ENCODE results near the gene HERC2.
"Not testable (repeated sequence)": the region's sequence is repeated elsewhere in the genome, so short reads cannot be mapped to it uniquely, and the experiment has no call there.

Gene HERC2

DNA sequence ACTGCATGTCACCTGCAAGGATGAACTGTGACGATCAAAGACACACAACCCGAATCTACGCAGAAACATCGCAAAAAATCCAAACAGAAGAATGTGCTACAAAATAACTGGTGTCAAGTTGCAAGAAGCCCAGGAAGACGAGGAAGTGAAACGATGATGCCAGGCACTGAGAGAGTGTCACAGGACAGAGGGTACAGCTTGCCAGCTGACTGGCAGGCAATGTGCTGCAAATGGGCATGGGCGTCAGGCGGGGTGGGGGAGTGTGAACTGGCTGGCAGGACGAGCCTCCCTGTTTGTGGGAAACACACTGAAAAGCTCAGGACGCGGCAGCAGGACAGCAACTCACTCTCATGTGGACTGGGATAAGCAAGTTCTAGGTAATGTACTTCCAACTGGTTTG lies 193.9 kb downstream of the HERC2 start:
- no peak for DNase-seq

DNA sequence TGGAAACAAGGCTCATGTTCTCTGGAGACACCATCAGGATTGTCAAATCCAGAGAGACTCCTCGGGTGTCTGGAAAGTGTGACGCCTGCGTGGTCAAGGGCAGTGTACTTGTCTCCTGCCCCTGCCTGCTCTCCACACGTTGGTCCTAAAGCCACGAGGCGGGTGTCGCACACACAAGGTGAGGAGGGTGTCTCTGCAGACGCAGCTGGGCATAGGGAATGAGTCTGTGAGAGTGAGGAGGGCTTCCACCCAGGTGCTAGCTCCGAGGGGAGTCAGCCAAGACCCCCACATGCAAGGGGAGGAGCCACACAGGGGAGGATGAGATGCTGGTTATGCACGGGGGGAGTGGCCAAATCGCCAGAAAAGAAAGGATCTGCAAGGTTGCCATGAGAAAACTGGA lies 194.9 kb downstream of the HERC2 start:
- no peak for DNase-seq

DNA sequence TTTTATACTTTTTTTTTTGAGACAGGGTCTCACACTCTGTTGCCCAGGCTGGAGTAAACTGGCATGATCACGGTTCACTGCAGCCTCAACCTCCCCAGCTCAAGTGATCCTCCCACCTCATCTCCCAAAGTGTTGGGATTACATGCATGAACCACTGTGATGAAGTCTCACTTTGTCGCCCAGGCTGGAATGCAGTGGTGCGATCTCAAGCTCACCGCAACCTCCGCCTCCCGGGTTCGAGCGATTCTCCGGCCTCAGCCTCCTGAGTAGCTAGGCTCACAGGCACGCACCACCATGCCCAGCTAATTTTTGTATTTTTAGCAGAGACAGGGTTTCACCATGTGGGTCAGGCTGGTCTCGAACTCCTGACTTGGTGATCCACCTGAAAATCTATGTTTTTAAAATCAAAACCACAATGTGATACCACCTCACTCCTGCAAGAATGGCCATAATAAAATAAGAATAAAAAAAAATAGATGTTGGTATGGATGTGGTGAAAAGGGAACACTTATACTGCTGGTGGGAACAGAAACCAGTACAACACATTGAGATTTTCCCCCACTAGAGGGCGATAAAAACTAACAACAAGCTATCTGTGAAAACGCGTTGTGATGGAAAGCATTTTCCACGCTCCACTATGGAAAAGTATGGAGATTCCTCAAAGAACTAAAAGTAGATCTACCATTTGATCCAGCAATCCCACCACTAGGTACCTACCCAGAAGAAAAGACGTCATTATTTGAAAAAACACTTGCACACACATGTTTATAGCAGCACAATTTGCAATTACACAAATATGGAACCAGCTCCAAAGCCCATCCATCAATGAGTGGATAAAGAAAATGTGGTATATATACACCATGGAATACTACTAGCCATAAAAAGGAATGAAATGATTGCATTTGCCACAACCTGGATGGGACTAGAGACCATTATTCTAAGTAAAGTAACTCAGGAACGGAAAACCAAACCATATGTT lies 196.0 kb downstream of the HERC2 start:
- DNase-seq: no peak

DNA sequence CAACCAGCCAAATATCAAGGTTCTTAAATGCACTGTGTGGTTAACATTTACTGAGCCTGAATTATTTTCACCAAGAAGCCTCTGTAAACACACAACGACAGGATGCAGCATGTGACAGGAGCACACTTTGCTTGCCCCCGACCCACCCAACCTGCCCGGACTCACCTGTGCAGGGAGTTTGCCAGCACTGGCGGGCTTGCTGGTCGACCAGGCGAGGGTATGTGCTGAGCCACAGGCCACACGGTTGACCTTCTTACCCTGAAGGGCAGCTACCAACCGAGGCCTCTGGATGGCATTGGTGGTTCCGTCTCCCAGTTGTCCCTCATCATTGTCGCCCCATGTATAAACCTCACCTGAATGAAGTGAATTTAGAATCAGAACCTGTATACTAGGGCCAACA lies 197.1 kb downstream of the HERC2 start:
- DNase-seq: no peak

DNA sequence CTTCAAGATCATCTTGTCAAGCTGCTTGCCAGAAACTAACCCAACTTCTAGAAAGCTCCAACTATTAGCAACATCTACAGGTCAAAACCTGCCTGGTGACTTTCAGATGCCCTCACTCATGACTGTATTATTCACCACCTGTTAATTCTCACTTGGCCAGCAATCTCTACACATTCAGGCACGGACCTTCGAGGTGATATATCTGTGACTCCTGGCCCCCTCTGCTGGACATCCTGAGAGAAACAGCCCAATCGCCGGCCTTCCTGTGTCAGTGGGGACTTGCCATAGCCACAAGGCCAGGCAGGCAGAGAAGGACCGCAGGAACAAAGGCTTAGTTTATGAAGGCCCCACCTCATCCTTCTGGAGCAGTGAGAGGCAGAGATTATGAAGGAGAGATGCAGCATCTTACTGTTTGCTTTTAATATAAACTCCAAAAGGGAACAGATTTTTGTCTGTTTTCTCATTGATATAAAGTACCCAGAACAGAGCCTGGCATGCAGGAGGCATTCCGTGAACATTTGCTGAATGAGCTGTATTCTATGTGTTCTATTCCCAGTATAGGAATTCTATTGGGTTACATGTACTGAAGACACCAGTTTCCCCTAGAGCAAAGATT lies 198.5 kb downstream of the HERC2 start:
- DNase-seq: peak in 1 of 4 experiments; percentile 3

DNA sequence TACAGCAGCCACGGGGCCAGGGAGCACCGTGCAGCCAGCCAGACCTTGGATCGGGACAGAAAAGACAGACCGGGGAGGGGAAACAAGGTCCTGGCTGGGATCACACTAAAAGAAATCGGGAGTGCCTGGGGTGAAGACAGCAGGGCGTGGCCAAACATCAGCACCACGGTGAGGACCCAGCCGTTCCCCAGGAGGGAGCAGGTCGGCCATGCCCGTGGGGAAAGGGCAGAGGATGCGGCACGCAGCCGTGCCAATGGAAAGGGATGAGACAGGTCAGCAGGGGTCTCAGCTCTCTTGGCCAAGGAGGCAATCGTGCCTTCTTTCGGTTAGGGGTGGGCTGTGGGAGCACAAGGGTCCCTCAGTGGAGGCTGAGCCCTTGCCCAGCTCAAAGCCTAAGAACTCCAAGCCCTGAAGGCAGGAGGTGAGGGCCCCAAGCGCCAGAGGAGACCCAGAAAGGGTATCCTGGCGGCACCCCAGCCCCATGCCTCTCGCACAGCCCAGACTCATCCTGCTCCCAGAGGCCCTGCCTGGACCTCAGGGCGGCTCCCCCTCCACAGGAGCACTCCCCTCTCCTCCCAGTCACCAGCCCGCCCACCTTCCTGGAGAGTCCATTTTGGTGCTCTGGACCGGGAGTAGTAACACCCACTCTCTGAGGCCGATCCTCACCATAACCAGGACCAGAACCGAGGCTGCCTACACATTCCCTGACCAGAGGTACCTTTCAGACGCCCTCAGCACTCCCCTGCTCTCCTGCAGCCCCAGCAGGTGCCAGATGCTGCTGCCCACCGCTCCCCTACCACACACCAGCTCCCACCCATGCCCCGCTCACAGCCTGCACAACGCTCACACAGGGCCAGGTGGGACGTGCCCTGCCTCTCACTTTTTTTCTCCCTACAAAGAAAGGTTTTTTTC lies 199.7 kb downstream of the HERC2 start:
- no peak for DNase-seq

DNA sequence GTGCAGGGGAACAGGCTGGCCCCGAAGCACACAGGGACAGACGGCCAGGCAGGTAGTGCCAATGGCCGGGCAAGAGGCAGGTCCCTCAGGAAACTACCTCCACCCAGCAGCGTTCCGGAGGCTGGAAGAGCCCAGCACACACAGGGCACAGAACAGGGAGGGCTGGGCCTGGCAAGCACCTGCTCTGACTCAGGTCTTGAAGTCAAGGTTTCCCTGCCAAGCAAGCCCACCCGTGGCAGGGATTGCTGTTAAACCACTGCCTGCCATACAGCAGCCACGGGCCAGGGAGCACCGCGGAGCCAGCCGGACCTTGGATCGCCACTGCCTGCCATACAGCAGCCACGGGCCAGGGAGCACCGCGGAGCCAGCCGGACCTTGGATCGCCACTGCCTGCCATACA lies 200.4 kb downstream of the HERC2 start:
- DNase-seq: not testable (repeated sequence)

DNA sequence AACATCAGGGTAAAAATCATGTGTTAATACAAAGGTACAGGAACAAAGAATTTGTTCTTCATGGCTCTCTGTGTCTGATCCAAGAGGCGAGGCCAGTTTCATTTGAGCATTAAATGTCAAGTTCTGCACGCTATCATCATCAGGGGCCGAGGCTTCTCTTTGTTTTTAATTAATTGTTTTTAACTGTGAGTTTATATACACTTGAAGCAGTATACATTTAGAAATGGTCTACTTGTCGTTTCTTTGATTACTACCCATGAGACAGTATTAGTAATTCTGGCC lies 201.7 kb downstream of the HERC2 start:
- DNase-seq: no peak

DNA sequence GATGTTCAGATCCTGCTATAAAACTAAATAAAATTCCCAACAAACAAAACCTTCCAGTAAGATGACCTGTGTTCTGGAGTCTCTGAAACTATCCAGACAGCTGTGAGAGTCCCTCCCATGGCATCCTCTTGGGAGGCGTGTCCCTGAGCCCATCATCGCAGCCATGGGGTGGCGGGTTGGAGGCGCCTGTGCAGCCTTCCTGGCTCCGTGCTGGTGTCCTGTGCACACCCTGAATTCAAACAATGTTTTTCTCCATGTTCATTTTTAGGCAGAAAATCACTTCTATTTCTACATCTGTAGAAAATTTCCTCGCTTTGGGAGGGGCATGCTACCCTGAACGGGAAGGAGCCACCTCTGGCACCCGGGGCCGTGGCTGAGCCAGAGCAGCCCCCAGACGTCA lies 203.4 kb downstream of the HERC2 start:
- DNase-seq: no peak

DNA sequence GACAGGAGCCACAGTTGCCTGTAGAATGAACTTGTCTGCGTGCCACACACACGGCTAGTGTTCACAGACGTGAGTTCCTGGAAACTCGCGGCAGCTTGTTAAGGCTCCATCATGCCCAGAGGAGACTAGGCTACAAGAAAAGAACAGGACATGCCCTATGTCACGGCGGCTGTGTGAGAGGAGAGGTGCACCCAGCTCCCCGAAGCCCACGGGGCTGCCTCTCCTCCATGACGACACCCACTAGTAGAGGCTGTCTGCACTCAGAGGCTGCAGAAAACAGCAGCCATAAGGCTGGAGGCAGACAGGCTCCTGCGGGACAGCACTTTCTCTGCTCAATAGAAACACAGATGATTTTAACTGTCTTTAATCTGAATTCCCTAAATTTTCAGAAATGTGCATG lies 203.9 kb downstream of the HERC2 start:
- DNase-seq: no peak

DNA sequence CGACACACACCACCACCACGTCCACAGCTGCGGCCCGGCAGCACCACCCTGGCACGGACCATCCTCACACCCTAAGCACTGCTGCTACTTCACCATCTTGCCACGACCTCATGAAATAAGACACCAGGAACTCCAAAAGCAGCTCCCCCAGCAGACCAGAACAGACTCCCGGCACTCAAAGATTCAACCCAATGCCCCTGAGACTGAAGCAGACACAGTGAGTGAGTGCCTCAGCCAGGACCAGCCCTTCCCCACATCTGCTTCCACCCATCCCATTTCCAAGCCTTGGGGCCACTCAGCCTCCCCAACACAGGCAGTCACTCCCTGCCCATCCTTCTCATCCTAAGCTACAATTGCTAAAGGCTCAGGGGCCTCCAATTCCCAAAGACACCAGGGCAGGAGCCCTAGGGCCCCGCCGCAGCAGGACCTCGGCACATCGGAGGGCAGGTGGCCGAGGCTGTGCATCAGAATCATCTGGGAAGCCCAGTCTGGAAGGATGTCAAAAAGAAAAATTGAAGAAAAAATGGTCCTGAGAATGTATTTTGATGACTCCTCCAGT lies 204.5 kb downstream of the HERC2 start:
- no peak for DNase-seq

DNA sequence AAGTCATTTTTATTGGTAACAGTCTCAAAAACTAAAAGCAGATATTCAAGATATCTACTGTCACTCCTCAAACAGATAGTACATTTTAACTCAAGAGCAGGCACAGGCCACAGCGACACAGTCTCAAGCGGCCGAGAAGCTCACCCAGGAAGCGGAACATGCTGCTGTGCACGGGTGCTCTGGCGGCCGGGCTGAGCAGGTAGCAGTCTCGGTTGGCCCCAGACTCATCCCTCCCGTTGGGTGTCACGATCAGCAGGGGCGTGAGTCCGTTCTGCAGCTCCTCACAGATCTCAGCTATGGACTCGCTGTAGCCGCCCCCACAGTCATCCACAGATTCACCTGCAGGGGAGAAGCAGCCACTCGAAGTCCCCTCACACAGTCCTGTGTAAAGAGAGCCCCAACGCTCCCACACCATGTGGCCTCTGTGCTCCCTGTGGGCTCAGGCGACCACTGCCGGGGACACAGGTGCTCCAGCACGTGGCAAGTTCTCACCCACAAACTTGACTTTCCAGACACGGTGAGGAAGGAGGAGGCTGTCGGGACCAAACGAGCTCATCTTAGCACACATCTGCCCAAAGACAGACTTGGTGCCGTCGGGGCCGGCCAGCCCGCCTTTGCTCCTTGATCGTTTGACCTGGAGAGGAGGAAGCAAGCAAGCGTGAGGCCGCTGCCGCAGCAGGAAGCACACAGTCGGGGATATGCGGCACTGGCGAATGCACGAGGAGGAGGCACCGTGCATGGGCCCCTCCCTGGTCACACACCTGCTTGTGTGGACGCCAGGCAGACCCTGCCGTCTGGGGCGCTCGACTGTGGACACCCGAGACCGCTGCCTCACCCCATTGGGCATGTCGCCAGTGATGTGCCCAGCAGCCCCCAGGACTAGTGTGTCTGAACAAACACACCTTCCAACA lies 205.2 kb downstream of the HERC2 start:
- no peak for DNase-seq

DNA sequence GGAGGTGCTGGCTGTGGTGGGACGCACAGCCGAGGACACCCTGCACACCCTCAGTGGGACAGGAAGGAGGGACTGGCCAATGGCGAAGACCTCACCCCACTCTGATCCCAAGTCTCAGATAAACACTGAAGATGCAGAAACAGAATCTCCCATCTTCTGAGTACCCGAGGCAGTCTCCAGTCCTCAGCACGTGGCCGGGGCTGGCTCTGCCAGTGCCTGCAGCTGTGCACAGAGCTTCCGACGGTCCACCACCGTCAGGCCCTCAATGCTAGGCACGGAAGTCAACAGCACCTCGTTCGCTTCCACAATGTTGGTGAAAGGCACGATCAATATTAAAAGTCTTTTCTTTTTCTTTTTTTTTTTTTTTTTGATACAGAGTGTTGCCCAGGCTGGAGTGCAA lies 206.1 kb downstream of the HERC2 start:
- no peak for DNase-seq

DNA sequence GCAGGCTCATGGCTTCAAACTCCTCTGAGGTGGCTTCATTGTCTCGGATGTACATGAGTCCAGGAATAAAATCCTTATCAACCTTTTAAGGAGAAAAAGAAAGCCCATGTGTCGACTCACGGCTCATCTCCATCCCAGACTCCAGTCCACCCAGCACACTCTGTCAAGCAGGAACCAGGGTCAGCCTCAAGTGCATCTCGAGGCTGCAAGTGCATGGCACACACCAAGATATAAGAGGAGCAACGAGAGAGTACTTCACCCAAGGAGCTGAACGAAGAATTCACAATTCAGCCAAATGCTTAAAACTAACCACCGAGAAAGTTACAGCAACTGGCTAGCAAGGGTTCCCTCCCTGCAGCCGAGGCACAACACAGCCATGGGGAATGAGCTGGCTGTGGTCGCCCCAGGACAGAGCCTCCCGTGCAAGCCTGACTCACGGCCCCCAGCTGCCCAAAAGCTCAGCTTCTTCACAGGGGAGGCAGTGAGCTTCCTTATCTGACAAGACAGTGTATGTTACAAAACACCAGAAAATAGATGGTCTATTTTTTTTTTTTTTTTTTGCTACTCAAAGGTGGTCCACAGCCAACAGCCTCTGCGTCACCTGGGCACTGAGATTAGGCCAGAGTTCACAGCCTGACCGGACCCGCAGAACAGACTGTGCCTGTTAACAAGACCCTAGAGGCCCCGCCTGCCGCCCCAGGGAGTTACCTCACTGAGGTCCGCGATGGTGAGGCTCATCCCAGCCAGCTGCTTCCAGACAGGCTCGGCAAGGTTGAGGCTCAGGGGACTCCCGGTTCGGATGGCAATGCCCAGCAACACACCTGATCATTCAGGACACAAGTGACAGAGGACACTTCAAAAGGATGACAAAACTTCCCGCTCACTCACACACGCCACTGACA lies 207.0 kb downstream of the HERC2 start:
- DNase-seq: no peak

DNA sequence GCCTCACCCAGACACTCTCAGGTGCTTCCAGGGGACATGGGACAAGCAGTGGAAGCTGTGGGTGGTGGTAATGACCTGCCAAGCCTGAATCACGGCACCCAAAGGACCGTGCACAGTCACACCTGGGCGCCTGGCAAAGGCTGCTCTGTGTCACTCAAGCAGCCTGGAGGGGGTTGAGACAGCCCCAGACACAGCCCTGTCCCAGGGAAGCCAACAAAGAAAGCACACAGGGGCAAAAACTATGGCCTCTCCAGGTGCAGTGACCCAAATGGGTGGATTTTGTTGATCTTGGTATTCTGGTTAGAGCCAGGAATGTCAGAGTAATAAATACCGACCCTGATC lies 207.9 kb downstream of the HERC2 start:
- DNase-seq: no peak

DNA sequence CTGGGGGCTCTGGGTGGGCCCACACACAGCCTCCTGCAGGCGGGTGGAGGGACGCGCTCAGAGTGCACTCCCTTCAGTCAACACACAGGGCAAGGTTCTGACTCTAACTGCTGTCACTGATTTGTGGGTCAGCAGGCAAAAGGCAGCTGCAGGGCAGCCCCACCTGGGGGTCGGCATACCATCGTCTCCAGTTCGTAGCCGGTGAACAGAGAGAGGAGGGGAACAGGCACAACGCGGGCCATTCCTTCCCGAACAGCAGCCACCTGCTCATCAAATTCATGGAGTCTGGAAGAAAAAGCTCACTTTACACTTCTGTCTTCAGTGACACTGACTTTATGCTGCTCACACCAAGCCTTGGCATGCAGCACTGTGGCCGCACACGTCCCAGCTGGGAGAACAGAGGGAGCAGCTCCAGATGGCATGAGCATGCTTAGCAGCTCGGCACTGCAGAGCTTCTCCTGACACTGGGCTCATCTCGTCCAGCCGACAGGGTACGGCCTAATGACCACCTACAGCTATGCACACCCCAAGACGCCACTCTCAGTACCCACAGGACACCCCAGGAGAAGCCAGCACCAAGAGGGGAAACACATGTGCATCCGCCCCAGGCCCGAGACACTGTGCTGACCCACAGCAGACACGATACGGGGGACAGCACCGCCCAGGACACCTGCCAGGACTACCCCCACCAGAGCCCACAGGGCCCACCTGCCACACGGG lies 208.4 kb downstream of the HERC2 start:
- DNase-seq: no peak

DNA sequence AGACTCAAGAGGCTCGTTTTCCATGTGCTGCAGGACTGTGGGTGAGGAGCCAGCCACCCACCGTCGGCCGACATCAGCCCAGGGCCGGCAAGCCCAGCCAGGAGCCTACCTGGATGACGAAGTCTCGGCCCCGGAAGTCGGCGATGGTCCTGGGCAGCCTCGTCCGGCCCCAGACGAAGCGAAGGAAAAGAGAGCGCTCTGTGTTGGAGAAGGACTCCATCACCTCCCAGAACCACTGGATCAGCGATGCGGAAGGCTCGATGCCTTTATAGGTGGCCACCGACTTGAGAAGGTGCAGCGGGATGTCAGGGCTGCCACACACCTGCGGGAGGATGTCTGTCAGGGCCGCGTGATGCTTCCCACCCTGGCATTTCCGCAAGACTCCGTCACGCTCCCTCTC lies 209.0 kb downstream of the HERC2 start:
- DNase-seq: no peak

DNA sequence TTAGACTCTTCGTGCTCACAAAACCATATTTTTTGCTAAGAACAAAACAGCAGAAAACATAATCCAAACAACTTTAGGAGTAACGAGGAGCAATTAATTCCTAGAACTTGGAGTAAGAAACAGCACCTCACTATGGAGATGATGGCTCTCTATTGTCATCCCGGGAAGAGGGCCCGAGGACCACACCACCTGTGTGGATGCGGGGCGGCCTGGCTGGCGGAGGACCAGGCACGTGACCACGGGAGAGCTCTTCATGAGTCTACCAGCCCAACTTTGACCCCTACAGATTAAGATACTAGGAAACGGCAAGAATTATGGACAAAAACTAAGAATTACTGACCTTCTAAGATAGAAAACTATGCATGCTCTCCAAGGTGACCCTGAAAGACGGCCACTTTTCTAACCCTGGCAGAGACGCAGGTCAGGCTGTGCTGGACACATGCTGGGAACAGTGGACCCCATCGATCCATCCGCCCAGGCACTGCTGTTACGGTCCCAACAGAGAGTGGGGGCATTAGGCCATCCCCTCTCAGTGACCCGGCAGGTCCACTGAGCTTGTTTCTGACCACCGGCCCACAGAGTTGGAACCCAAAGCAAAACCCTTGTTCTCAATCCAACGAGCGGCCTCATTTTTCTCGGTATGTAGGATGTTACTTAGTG lies 209.7 kb downstream of the HERC2 start:
- no peak for DNase-seq

DNA sequence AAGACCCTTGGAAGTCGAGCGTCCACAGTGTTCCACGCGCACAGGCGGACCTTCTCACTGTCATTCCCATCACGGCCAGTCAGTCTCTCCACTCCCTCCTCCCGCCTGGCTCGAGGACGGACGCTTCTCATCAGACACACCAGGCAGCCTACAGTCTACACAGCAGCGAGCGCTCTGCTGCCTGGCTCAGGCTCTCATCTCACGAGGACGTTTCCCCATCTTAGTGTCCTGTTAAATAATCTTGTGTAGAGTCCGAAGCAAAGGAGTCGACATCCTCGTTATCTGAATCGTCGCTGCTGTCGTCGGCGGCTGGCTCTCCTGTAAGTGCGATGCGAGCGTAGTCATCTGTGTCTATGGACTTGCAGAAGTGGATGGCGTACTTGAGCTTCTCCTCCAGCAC lies 210.4 kb downstream of the HERC2 start:
- DNase-seq: no peak

DNA sequence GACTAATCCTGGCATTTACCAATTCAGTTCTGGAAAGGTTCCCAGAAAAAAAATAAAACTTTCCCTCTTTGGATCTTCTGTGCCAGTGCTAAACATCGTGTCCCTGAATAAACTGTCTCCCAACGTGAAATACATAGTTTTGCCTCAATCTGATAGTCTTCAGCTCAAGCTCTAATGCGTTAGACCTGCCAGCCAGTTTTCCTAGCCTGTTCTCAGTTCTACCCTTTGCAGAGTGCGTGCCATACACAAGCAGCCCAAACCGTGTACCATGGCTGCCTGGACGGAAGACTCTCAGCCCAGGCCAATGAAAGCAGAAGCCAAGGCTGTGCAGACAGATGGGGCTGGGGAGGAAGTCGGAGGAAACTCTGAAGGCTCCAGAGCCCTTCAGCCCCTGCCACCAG lies 211.5 kb downstream of the HERC2 start:
- no peak for DNase-seq

Measured in activated naive CD4-positive, alpha-beta T cell (primary cell).